IMR-90 (cell line): ENCODE data around the gene DNAAF3. TPM values are rescaled to one million over a fixed set of nuclear protein-coding genes. Genes with fewer than 3 reads are reported as not detected.

ENCODE experiments used
- ATAC-seq: fragments of 200-7000 bp; cut with Tn5 transposase; 2 replicates; pipeline ENCODE4 v1.9.1; 2020; ENCODE audit warnings: low read depth, mild to moderate bottlenecking, moderate library complexity
- BruUV-seq: library from RNA; stranded (reverse); fragments of 400-500 nt; replicated peaks from 2 replicates; lab custom pipeline; 2021; lab: Mats Ljungman, UMichigan
- CTCF ChIA-PET: fragments of 300-600 bp; formaldehyde crosslinking; extraction: SDS; loops from one replicate; lab custom pipeline; 2021; ENCODE audit warnings: antibody characterized with exemption; lab: Yijun Ruan, JAX
- POLR2A ChIA-PET: fragments of 300-600 bp; sonication (Branson Sonifier 250); formaldehyde crosslinking; loops from one replicate; lab custom pipeline; 2022; ENCODE audit warnings: antibody characterized with exemption; ENCODE audit not compliant: unreplicated experiment; lab: Charles Lee
- DNase-seq: peaks from one replicate; pipeline ENCODE4 v3.0.0; 2013
- H2AFZ ChIP-seq: replicated peaks from 2 replicates; pipeline ENCODE3; 2013; ENCODE audit warnings: low read length, mild to moderate bottlenecking; ENCODE audit not compliant: poor library complexity
- H2AK5ac ChIP-seq: 2 replicates; pipeline ENCODE4 v1.6.1; 2013; ENCODE audit warnings: low read depth, low read length, inconsistent platforms
- H2AK9ac ChIP-seq: replicated peaks from 2 replicates; pipeline ENCODE3; 2013; ENCODE audit warnings: mild to moderate bottlenecking, low read depth, low read length, moderate library complexity; ENCODE audit not compliant: poor library complexity
- H2BK120ac ChIP-seq: 2 replicates; pipeline ENCODE4 v1.6.1; 2013; ENCODE audit warnings: low read depth, low read length, inconsistent platforms
- H2BK15ac ChIP-seq: 3 replicates; pipeline ENCODE4 v1.6.1; 2013; ENCODE audit warnings: low read depth, low read length, inconsistent platforms
- H2BK20ac ChIP-seq: 2 replicates; pipeline ENCODE4 v1.6.1; 2013; ENCODE audit warnings: low read depth, mild to moderate bottlenecking, inconsistent platforms, low read length, moderate library complexity
- H2BK5ac ChIP-seq: 2 replicates; pipeline ENCODE4 v1.6.1; 2013; ENCODE audit warnings: mild to moderate bottlenecking, low read depth, low read length, inconsistent platforms; ENCODE audit not compliant: poor library complexity, severe bottlenecking
- H3K14ac ChIP-seq: replicated peaks from 2 replicates; pipeline ENCODE4 v1.6.1; 2013; ENCODE audit warnings: low read depth, low read length, inconsistent platforms
- H3K18ac ChIP-seq: 2 replicates; pipeline ENCODE4 v1.6.1; 2013; ENCODE audit warnings: low read depth, low read length, control low read depth
- H3K23ac ChIP-seq: 2 replicates; pipeline ENCODE4 v1.6.1; 2013; ENCODE audit warnings: low read depth, low read length, inconsistent platforms
- H3K27ac ChIP-seq: 2 replicates; pipeline ENCODE4 v1.5.1; 2013; ENCODE audit warnings: mild to moderate bottlenecking, control low read depth, low read length; ENCODE audit not compliant: insufficient read depth
- H3K27me3 ChIP-seq: 2 replicates; pipeline ENCODE4 v1.6.1; 2013; ENCODE audit warnings: low read length; ENCODE audit not compliant: control insufficient read depth, insufficient read depth
- H3K36me3 ChIP-seq: 2 replicates; pipeline ENCODE4 v1.6.1; 2013; ENCODE audit warnings: low read length, mixed read lengths; ENCODE audit not compliant: control insufficient read depth, insufficient read depth
- H3K4ac ChIP-seq: 2 replicates; pipeline ENCODE4 v1.6.1; 2013; ENCODE audit warnings: low read depth, low read length, inconsistent platforms
- H3K4me1 ChIP-seq: 2 replicates; pipeline ENCODE4 v1.6.1; 2013; ENCODE audit warnings: low read length, mixed read lengths; ENCODE audit not compliant: control insufficient read depth, insufficient read depth
- H3K4me2 ChIP-seq: 2 replicates; pipeline ENCODE4 v1.6.1; 2013; ENCODE audit warnings: low read depth, mild to moderate bottlenecking, control low read depth, low read length, moderate library complexity
- H3K4me3 ChIP-seq: 2 replicates; pipeline ENCODE4 v1.5.1; 2013; ENCODE audit warnings: low read depth, mild to moderate bottlenecking, control low read depth, low read length, moderate library complexity; ENCODE audit not compliant: insufficient read depth
- H3K56ac ChIP-seq: 2 replicates; pipeline ENCODE4 v1.6.1; 2013; ENCODE audit warnings: low read length, inconsistent platforms; ENCODE audit not compliant: insufficient read depth; ENCODE audit errors: extremely low read depth
- H3K79me1 ChIP-seq, 2 experiments: 2 replicates each; pipeline ENCODE4 v1.6.1; 2013; ENCODE audit warnings: low read length in 2 of 2, inconsistent platforms in 1 of 2, low read depth in 1 of 2
- H3K9ac ChIP-seq: 2 replicates; pipeline ENCODE4 v1.6.1; 2013; ENCODE audit warnings: low read depth, low read length, control low read depth
- H3K9me1 ChIP-seq: 2 replicates; pipeline ENCODE4 v1.6.1; 2013; ENCODE audit warnings: low read length, inconsistent platforms; ENCODE audit not compliant: insufficient read depth
- H3K9me3 ChIP-seq: 2 replicates; pipeline ENCODE4 v1.6.1; 2013; ENCODE audit warnings: low read length; ENCODE audit not compliant: control insufficient read depth, insufficient read depth
- H4K20me1 ChIP-seq: 2 replicates; pipeline ENCODE4 v1.6.1; 2013; ENCODE audit warnings: low read length, inconsistent platforms; ENCODE audit not compliant: insufficient read depth
- H4K5ac ChIP-seq: 2 replicates; pipeline ENCODE4 v1.6.1; 2013; ENCODE audit warnings: mild to moderate bottlenecking, low read depth, low read length, control low read depth
- H4K8ac ChIP-seq, 2 experiments: 2 replicates each; pipeline ENCODE4 v1.6.1; 2013; ENCODE audit warnings: low read depth in 2 of 2, low read length in 2 of 2, control low read depth in 1 of 2, inconsistent platforms in 1 of 2
- H4K91ac ChIP-seq: 2 replicates; pipeline ENCODE4 v1.6.1; 2013; ENCODE audit warnings: low read depth, low read length, inconsistent platforms; ENCODE audit not compliant: insufficient read depth
- POLR2A ChIP-seq: IDR thresholded peaks from 2 replicates; pipeline ENCODE4 v1.6.1; 2012; ENCODE audit warnings: mild to moderate bottlenecking, low read depth, low read length
- RFX5 ChIP-seq: IDR thresholded peaks from 2 replicates; pipeline ENCODE4 v1.8.0; 2012; ENCODE audit warnings: low read depth, mild to moderate bottlenecking, low read length, moderate library complexity
- WGBS, 2 experiments: methylation state at CpG; one replicate each; pipeline versions ENCODE4 v1.1.5 to v1.1.7; 2013; ENCODE audit warnings: missing lambda C conversion rate in 2 of 2; ENCODE audit not compliant: insufficient read length in 1 of 2; ENCODE audit errors: extremely low coverage in 2 of 2; 5-methylcytosine and 5-hydroxymethylcytosine counted together
- dilution Hi-C: fragments of 300-500 bp; cut with HindIII; formaldehyde crosslinking; loops from one replicate; pipeline ENCODE4 v1.14.3; 2018; ENCODE audit warnings: low sequenced_read_pairs; ENCODE audit not compliant: unreplicated experiment
- in situ Hi-C: fragments of 300-500 bp; cut with MboI; formaldehyde crosslinking; loops from 3 replicates; pipeline ENCODE4 v1.14.3; 2019; ENCODE audit warnings: low sequenced_read_pairs, inconsistent platforms, mixed read lengths
- intact Hi-C: fragments of 100-400 bp; cut with micrococcal nuclease; formaldehyde crosslinking; loops from 2 replicates; pipeline ENCODE4 v1.10.0; 2022
- polyA plus RNA-seq, 3 experiments: library from polyadenylated mRNA; depleted of rRNA; stranded (reverse); fragments of >200 nt; gene quantifications; 2 replicates each; pipeline ENCODE4 v1.2.3, GENCODE V29; 2012; ENCODE audit warnings: low replicate concordance in 1 of 3
- total RNA-seq: library from RNA; depleted of rRNA; stranded (reverse); fragments of >200 nt; gene quantifications from 2 replicates; pipeline ENCODE4 v1.2.3, GENCODE V29; 2012

Gene DNAAF3
- total and polyA plus RNA-seq, 2 of the 4 experiments (the other 2 are of a cell fraction): 0.34 TPM; not detected in 1

DNA sequence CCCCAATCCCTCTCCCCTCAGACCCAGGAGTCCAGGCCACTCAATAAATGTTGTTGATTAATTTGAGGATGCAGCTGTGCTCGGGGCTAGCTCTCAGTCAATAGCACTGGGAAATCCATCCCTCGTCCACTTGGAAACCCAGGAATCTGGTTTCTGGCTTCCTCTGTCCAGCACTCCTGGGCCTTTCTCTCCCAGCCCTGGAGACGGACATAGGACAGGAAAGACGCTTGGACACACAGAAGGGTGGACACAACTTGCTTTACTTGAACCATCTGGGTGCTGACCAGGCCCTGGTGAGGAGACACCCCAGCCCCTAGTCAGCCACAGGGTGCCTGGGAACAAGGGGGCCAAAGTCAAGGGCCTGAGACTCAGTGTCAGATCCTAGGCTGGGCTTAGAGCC lies 8.0 kb downstream of the DNAAF3 start:
- Histone ChIP-seq H3K18ac (no peak overlapping the region), H2BK20ac (no peak overlapping the region), H3K56ac (no peak overlapping the region), H3K79me1 (no peaks in the 10 kb centered on the region), H4K91ac (no peak overlapping the region), H2AFZ (no peak overlapping the region), H2AK9ac (no peak overlapping the region), H3K4me3 (no peak overlapping the region), H3K4me1 (peaks cover 2% of the 10 kb centered on the region; the same call in 1 of the 2 replicates), H3K14ac (no peak overlapping the region), H2BK120ac (no peak overlapping the region), H3K9me1 (no peaks in the 10 kb centered on the region), H3K36me3 (no peaks in the 10 kb centered on the region), H3K27me3 (peaks cover 42% of the 10 kb centered on the region), H4K8ac (no peak overlapping the region), H2BK5ac (no peak overlapping the region), H3K9ac (no peak overlapping the region), H3K4ac (no peak overlapping the region), H3K27ac (no peak overlapping the region), H4K20me1 (no peaks in the 10 kb centered on the region), H3K23ac (no peak overlapping the region), H4K5ac (no peak overlapping the region), H2AK5ac (no peak overlapping the region), H3K4me2 (no peak overlapping the region), H2BK15ac (no peak overlapping the region), H3K9me3 (no peaks in the 10 kb centered on the region)
- ATAC-seq: no peak
- no TSS peak for BruUV-seq
- dilution Hi-C loops: no loop called here
- CTCF ChIA-PET: no interaction called here
- in situ Hi-C loops: no loop called here
- POLR2A ChIA-PET: no interaction called here
- intact Hi-C loops: no loop called here
- TF ChIP-seq RFX5: no peak
- no peak for TF ChIP-seq POLR2A
- WGBS, 2 experiments: 58% methylated on average over 2 of the region's 4 CpGs; no CpG with 5 or more reads in 1 of the 2 experiments
- DNase-seq: no peak
